Glutamatergic neuron (in vitro differentiated cells): ENCODE data around the gene IFIT1. TPM values are rescaled to one million over a fixed set of nuclear protein-coding genes. Genes with fewer than 3 reads are reported as not detected.

ENCODE experiments used
- DNase-seq: peaks from one replicate; pipeline ENCODE4 v3.0.0; 2022
- H3K27ac Mint-ChIP-seq: one replicate; pipeline ENCODE4 v1.8.0; 2020; ENCODE audit warnings: mild to moderate bottlenecking, mixed read lengths, inconsistent platforms; ENCODE audit not compliant: unreplicated experiment
- H3K27me3 Mint-ChIP-seq: one replicate; pipeline ENCODE4 v1.8.0; 2020; ENCODE audit warnings: mild to moderate bottlenecking, moderate library complexity, mixed read lengths, inconsistent platforms; ENCODE audit not compliant: unreplicated experiment
- H3K36me3 Mint-ChIP-seq: one replicate; pipeline ENCODE4 v1.8.0; 2020; ENCODE audit warnings: mild to moderate bottlenecking, mixed read lengths, inconsistent platforms; ENCODE audit not compliant: unreplicated experiment
- H3K4me1 Mint-ChIP-seq: one replicate; pipeline ENCODE4 v1.8.0; 2020; ENCODE audit warnings: mild to moderate bottlenecking, low read depth, mixed read lengths, inconsistent platforms; ENCODE audit not compliant: unreplicated experiment
- H3K4me3 Mint-ChIP-seq: one replicate; pipeline ENCODE4 v1.8.0; 2020; ENCODE audit warnings: mild to moderate bottlenecking, mixed read lengths, inconsistent platforms; ENCODE audit not compliant: unreplicated experiment
- H3K9me3 Mint-ChIP-seq: one replicate; pipeline ENCODE4 v1.8.0; 2020; ENCODE audit warnings: mild to moderate bottlenecking, moderate library complexity, mixed read lengths, inconsistent platforms; ENCODE audit not compliant: unreplicated experiment
- total RNA-seq: library from RNA; stranded (reverse); fragmentation: NEBNext Ultra II Directional; extraction: Animal tissue kit (Norgen Biotek cat#: 25700); gene quantifications from one replicate; pipeline ENCODE4 v1.2.1, GENCODE V29; 2021; ENCODE audit not compliant: unreplicated experiment
- TF ChIP-seq, protein P1 (sequence below): fragments of 200-600 bp; sonication (generic); IDR thresholded peaks from one replicate; pipeline ENCODE4 v1.5.0; 2021; ENCODE audit not compliant: partially characterized antibody, unreplicated experiment

Gene IFIT1
- total RNA-seq, 1 donor from 2014 or later: not detected

DNA sequence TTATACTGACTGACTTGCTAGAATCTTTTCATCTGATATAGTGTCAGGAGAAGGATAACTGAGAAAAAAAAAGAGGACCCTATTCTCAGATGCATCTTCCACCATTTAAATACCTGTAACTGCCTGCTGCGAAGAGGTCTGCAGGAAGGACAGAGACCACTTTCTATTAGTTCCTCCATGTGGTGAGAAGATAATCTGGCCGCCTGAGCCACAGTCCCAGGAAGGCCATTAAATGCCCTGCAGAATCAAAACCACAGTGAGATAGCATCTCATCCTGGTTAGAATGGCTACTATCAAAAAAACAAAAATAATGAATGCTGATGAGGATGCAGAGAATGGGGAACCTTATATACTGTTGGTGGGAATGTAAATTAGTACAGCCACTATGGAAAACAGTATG, 34.4 kb upstream of the IFIT1 start:
- H3K27ac Mint-ChIP-seq: no peak overlapping the region
- no peaks in the 10 kb centered on the region for H3K4me1 Mint-ChIP-seq
- H3K9me3 Mint-ChIP-seq: no peaks in the 10 kb centered on the region
- H3K27me3 Mint-ChIP-seq: no peaks in the 10 kb centered on the region
- H3K36me3 Mint-ChIP-seq: no peaks in the 10 kb centered on the region
- no peak overlapping the region for H3K4me3 Mint-ChIP-seq
- no peak for DNase-seq
- TF ChIP-seq, protein P1, sequence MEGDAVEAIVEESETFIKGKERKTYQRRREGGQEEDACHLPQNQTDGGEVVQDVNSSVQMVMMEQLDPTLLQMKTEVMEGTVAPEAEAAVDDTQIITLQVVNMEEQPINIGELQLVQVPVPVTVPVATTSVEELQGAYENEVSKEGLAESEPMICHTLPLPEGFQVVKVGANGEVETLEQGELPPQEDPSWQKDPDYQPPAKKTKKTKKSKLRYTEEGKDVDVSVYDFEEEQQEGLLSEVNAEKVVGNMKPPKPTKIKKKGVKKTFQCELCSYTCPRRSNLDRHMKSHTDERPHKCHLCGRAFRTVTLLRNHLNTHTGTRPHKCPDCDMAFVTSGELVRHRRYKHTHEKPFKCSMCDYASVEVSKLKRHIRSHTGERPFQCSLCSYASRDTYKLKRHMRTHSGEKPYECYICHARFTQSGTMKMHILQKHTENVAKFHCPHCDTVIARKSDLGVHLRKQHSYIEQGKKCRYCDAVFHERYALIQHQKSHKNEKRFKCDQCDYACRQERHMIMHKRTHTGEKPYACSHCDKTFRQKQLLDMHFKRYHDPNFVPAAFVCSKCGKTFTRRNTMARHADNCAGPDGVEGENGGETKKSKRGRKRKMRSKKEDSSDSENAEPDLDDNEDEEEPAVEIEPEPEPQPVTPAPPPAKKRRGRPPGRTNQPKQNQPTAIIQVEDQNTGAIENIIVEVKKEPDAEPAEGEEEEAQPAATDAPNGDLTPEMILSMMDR: no peak

DNA sequence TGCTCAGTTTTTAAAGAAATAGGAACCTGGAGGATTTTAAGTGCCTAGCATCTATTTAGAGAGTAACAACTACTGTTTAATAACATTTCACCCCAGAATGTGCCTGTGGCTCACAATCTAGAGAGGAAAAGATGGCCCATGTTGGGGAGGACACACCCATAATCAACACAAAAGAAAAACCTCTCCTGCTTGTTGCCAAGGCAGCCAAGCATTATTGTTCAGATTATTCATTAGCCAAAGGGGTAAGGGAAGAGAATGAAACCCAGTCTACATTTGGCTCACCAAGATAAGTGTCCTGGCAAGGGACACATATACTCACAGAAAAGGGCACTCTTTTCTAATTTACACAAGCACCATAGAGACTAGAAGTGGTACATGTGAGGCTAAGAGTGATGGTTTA, 32.3 kb upstream of the IFIT1 start:
- TF ChIP-seq, protein P1: no peak
- Mint-ChIP-seq H3K9me3 (no peaks in the 10 kb centered on the region), H3K4me3 (no peak overlapping the region), H3K4me1 (no peaks in the 10 kb centered on the region), H3K36me3 (no peaks in the 10 kb centered on the region), H3K27me3 (no peaks in the 10 kb centered on the region), H3K27ac (no peak overlapping the region)
- no peak for DNase-seq

DNA sequence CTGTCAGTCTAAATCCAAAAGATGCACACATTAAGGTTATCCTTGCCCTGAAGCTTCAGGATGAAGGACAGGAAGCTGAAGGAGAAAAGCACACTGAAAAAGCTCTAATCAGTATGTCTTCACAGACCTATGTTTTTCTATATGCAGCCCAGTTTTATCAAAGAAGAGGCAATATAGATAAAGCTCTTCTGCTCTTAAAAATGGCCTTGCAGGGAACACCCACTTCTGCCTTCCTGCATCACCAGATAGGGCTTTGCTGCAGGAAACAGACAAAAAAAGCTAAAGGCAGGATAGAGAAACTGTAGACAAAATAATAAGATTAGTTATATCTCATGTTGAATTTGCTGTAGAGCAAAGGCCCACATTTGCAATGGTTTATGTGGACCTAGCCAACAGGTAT, 29.5 kb upstream of the IFIT1 start:
- H3K27ac Mint-ChIP-seq: no peak overlapping the region
- no peaks in the 10 kb centered on the region for H3K36me3 Mint-ChIP-seq

DNA sequence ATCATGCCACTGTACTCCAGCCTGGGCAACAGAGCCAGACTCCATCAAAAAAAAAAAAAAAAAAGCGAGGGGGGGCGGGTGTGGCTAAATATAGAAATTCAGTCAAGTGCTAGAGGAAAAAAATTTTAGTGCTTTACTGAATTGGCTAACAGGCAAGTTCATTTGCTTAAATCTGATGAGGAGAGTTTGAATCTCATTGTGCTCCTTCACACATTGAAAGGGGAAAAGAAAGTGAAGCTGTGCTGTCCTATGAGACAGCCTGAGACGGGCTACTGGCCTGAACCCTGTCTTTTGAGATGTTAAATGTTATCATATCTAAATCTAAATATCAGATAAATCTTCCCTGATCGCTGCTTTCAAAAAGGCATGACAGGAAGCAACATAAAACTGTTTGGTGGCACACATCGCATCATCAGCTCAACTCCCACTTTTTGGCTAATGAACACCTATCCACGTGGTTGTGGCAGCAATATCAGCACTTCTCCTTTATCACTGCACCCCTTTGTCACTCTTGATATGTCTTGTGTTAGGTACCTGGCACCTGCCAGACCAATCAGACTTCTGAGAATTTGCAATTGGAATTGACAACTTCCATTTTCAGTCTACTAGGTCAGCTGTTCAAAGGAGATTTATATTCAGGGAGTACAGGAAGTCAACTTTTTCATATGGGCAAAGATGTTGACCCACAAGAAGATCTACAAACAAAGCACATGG, 28.5 kb upstream of the IFIT1 start:
- H3K27me3 Mint-ChIP-seq: no peaks in the 10 kb centered on the region
- H3K9me3 Mint-ChIP-seq: peaks cover 2% of the 10 kb centered on the region
- H3K4me3 Mint-ChIP-seq: no peak overlapping the region
- H3K4me1 Mint-ChIP-seq: no peaks in the 10 kb centered on the region
- TF ChIP-seq, protein P1: no peak
- no peak overlapping the region for H3K27ac Mint-ChIP-seq
- no peak for DNase-seq
- no peaks in the 10 kb centered on the region for H3K36me3 Mint-ChIP-seq

More for the DNA sequence above, 29.5 kb upstream of the IFIT1 start:
- no peaks in the 10 kb centered on the region for H3K27me3 Mint-ChIP-seq
- H3K4me1 Mint-ChIP-seq: no peaks in the 10 kb centered on the region
- TF ChIP-seq, protein P1: no peak
- no peak overlapping the region for H3K4me3 Mint-ChIP-seq
- H3K9me3 Mint-ChIP-seq: peaks cover 2% of the 10 kb centered on the region
- no peak for DNase-seq

DNA sequence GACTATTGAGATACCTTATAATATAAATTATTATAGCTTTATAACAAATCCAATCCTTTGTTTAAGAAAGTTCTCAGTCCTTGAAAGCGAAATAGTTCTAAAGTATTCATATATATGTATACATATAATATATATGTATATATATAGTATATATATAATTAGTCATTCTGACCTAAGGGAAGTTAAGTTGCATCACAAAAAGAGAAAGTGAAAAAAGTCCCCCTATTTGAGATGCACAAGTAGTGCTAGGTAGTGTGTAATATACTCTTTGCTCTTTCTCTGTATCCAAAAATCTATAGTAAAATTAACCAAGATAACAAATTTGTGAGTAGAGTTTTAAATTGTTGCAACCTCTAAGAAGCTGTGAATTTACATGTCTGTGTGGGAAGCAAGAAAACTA, 27.9 kb upstream of the IFIT1 start:
- Mint-ChIP-seq H3K36me3 (no peaks in the 10 kb centered on the region), H3K4me1 (no peaks in the 10 kb centered on the region), H3K4me3 (no peak overlapping the region)

More for the DNA sequence above, 27.9 kb upstream of the IFIT1 start:
- no peak overlapping the region for H3K27ac Mint-ChIP-seq
- DNase-seq: no peak
- TF ChIP-seq, protein P1: no peak
- peaks cover 2% of the 10 kb centered on the region for H3K9me3 Mint-ChIP-seq
- H3K27me3 Mint-ChIP-seq: no peaks in the 10 kb centered on the region
